Spinal cord (tissue), 10 donors: ENCODE results near the gene CTDSPL. TPM values are rescaled to one million over a fixed set of nuclear protein-coding genes. Genes with fewer than 3 reads are reported as not detected.

ENCODE experiments used
- DNase-seq, 6 donors: peaks; one replicate each; pipeline versions ENCODE4 v3.0.0 to v3.0.0-alpha.2; 2013 to 2015; ENCODE audit warnings: low spot score in 6 of 6, low read depth in 4 of 6
- H3K27ac ChIP-seq: one replicate; pipeline ENCODE4 v1.5.1; 2013; ENCODE audit warnings: low read depth, low read length, control low read depth
- H3K27me3 ChIP-seq: one replicate; pipeline ENCODE4 v1.6.1; 2013; ENCODE audit warnings: low read length; ENCODE audit not compliant: control insufficient read depth, insufficient read depth
- H3K36me3 ChIP-seq: one replicate; pipeline ENCODE4 v1.6.1; 2013; ENCODE audit warnings: low read length; ENCODE audit not compliant: control insufficient read depth, insufficient read depth
- H3K4me1 ChIP-seq: one replicate; pipeline ENCODE4 v1.6.1; 2013; ENCODE audit warnings: low read length; ENCODE audit not compliant: control insufficient read depth, insufficient read depth
- H3K4me3 ChIP-seq: one replicate; pipeline ENCODE4 v1.5.1; 2013; ENCODE audit warnings: low read depth, low read length, control low read depth
- H3K9me3 ChIP-seq: one replicate; pipeline ENCODE4 v1.6.1; 2013; ENCODE audit warnings: low read length; ENCODE audit not compliant: control insufficient read depth, insufficient read depth
- WGBS: methylation state at CpG from one replicate; pipeline ENCODE4 v1.1.5; 2013; ENCODE audit warnings: missing lambda C conversion rate; ENCODE audit not compliant: insufficient coverage; 5-methylcytosine and 5-hydroxymethylcytosine counted together
- polyA plus RNA-seq, 2 donors: library from polyadenylated mRNA; unstranded; fragments of 120-200 nt; gene quantifications; one replicate each; pipeline ENCODE4 v1.2.1, GENCODE V29; 2013; ENCODE audit not compliant: insufficient read length in 2 of 2
- total RNA-seq, 2 donors: library from RNA; depleted of rRNA in 1 of 2; stranded (reverse); fragments of 120-200 nt in 1 of 2; fragments of >200 nt in 1 of 2; gene quantifications; one replicate each; pipeline versions ENCODE4 v1.2.3 to v1.2.4, GENCODE V29; 2013 to 2014
- donor health status: healthy.

Gene CTDSPL
- total and polyA plus RNA-seq, 4 donors = 19.7 to 45.5 (median 30.6) TPM

DNA sequence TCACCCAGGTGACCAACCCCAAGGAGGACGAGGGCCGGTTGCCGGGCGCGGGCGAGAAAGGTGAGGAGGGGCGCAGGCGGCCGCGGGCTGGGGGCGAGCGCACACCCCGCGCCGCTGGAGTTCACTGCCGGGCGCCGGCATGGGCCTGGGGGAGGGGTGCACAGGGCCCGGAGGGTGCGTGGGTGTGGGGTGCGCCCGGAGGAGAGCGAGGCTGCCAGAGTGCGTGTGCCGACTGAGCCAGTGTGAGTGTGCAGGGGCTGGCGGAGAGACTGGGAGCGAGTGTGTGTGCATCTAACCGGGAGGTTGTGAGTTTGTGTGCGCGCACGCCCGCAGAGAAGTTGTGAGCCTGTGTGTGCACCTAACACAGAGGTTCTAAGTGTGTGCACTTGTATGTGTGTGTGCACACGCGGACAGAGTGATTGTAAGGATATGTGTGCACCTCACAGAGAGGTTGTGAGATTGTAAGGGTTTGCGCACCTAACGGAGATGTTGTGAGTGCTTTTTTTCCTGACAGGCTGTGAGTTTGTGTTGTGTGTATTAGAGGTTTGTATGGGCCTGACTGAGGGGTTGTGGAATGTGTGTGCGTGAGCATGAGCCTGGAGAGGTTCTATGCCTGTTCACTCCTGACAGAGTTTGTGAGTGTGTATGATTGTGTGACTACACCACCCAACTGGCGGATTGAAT, 681 bp downstream of the CTDSPL start:
- DNase-seq = peak in 4 of 6 donors; percentile 26 to 79 (median 62)
- peak overlapping the region; percentile 88 for H3K27ac ChIP-seq
- H3K36me3 ChIP-seq = peaks cover 3% of the 10 kb centered on the region
- WGBS = 5% methylated on average over 38 of the region's 38 CpGs
- H3K4me3 ChIP-seq = peak overlapping the region; percentile 66
- H3K9me3 ChIP-seq = peaks cover 1% of the 10 kb centered on the region
- no peaks in the 10 kb centered on the region for H3K27me3 ChIP-seq
- peaks cover 31% of the 10 kb centered on the region for H3K4me1 ChIP-seq

DNA sequence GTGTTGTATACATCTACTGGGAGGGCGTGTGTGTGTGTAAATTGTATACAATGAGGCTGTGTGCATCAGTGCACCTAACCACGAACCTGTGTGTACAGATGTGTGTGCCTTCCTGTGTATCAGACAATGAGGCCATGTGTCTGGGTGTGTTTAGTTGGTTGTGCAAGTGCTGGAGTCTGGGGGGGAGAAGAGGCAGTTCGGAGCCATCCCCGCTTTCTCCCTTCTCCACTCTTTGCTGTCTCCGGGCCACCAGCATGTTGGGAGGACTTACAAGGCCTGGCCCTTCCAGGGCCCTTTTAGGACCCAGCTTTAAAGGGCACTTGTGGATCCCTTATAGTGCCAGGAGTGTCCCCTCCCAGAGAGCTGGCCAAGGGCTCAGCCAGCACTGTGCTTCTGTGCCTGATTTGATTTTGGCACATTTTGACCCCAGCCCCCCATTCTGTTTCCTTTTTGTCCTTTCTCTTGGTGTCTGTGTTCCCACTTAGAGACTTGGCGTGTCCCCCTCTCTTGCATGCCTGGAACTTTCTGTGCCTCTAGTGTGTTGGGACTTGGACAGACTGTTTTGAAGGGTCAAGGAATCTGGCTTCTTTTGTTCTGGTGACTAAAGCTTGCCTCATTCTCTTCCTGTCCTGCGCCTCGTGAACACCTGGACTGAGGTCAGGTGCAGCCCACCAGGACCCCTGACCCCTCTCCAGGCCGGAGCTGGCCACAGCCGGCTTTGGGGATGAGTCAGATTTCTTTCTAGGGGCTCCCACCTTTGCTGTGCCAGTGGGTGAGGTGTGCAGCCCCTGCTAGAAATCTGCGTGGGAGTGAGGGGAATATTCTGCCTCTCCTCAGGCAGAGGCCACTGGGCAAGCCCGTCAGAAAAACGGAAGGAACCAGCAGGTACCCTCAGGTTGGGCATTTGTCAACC, 1.5 kb downstream of the CTDSPL start:
- peaks cover 1% of the 10 kb centered on the region for H3K9me3 ChIP-seq
- H3K4me1 ChIP-seq = peaks cover 31% of the 10 kb centered on the region
- peak overlapping the region; percentile 88 for H3K27ac ChIP-seq
- peaks cover 3% of the 10 kb centered on the region for H3K36me3 ChIP-seq
- 30% methylated on average over 10 of the region's 13 CpGs for WGBS
- no peaks in the 10 kb centered on the region for H3K27me3 ChIP-seq
- H3K4me3 ChIP-seq = peak overlapping the region; percentile 66
- peak in 2 of 6 donors; percentile 39 to 49 for DNase-seq

DNA sequence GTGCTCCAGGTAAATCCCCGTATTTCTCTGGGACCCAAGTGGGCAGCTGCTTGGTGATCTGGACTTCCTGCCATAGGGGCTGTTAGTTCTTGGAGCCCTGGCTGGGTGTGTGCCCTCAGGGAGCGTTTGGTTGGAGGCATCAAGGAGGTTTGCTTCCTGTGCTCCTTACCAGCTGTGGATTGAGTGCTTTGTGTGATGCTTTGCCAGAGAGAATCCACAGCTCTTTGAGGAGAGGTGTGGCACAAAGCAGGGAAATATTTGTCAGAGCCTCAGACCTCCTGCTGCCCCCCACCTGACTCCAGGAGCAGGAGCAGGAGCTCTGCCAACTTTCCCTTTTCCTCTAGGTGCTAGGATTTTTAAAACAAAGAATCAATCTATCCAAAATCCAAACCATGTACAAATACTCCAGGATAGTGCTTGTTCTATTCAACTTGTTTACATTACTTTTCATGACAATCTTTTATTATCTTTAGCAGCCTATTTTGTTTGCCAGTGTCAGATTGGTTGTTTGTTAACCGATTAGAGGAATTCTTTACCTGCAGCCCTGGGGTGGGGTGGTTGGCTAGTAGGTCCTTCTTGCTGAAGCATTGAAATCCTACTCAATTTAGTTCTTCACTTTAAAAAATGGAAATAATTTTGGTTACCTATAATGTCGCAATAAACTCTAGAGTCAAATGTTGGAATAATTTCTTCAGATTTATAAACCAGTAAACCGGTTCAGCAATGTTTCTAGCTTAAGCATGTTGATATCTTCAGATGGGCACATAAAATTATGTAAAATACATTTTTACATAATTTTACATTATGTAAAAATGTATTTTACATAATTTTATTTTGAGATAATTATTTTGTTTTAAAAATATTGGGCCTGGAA, 2.5 kb downstream of the CTDSPL start:
- peak overlapping the region; percentile 66 for H3K4me3 ChIP-seq
- WGBS = 43% methylated on average over 1 of the region's 5 CpGs
- H3K9me3 ChIP-seq = peaks cover 1% of the 10 kb centered on the region
- no peaks in the 10 kb centered on the region for H3K27me3 ChIP-seq
- peaks cover 31% of the 10 kb centered on the region for H3K4me1 ChIP-seq
- H3K36me3 ChIP-seq = peaks cover 3% of the 10 kb centered on the region
- peak overlapping the region; percentile 88 for H3K27ac ChIP-seq
- DNase-seq = no peak

DNA sequence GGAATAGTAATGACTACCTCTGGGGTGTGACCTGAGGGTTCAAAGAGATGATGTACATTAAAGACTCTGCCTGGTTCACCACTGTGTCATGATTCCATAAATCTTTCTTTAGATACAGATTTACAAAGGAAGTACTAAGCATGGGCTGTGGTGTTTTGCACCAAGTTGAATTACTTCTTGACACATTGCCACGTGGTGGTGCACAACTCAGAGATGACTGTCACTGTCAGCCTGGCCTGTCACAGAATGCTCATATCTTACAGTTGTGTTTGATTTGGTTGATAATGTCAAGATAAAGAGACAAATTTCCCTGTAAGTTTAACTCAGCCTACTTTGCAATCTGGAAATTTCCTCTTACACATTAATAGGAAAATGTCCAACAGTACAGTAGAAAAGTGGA, 3.2 kb downstream of the CTDSPL start:
- Histone ChIP-seq H3K4me1 (peaks cover 27% of the 10 kb centered on the region), H3K27me3 (no peaks in the 10 kb centered on the region), H3K36me3 (peaks cover 1% of the 10 kb centered on the region), H3K27ac (no peak overlapping the region), H3K4me3 (no peak overlapping the region), H3K9me3 (peaks cover 4% of the 10 kb centered on the region)
- no CpG with 5 or more reads among the region's 1 CpG for WGBS
- peak in 1 of 6 donors; percentile 51 for DNase-seq

DNA sequence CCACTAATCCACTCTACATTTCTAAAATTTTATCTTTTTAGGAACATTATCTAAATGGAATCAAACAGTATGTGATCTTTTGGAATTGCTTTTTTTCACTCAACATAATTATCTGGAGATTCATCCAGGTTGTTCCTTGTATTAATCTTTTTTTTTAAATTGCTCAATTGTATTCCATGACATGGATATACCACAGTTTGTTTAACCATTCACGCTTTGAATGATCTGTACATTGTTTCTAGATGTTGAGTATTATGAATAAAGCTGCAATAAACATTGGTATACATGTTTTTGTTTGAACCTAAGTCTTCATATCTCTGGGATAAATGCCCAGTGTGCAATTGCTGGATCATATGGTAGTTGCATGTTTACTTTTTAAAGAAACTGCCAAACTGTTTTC, 5.5 kb downstream of the CTDSPL start:
- H3K27me3 ChIP-seq = no peaks in the 10 kb centered on the region
- H3K9me3 ChIP-seq = peaks cover 4% of the 10 kb centered on the region
- H3K4me1 ChIP-seq = peaks cover 14% of the 10 kb centered on the region
- WGBS = no CpG with 5 or more reads among the region's 1 CpG
- no peak overlapping the region for H3K27ac ChIP-seq
- DNase-seq = no peak
- H3K36me3 ChIP-seq = no peaks in the 10 kb centered on the region
- H3K4me3 ChIP-seq = no peak overlapping the region

DNA sequence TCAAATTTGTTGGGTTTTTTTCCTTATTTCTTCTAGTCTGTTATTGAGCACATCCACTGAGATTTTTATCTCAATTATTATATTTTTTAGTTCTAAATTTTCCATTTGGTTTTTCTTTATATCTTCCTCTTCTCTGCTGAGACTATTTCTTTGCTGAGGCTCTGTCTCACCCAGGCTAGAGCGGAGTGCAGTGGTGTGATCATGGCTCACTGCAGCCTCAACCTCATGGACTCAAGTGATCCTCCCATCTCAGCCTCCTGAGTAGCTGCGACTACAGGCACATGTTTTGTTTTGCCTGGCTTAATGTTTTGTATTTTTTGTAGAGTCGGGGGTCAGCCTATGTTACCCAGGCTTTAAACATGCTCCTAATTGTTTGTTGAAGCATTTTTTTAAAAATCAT, 10.2 kb downstream of the CTDSPL start:
- no peak overlapping the region for H3K4me3 ChIP-seq
- 100% methylated on average over 1 of the region's 3 CpGs for WGBS

DNA sequence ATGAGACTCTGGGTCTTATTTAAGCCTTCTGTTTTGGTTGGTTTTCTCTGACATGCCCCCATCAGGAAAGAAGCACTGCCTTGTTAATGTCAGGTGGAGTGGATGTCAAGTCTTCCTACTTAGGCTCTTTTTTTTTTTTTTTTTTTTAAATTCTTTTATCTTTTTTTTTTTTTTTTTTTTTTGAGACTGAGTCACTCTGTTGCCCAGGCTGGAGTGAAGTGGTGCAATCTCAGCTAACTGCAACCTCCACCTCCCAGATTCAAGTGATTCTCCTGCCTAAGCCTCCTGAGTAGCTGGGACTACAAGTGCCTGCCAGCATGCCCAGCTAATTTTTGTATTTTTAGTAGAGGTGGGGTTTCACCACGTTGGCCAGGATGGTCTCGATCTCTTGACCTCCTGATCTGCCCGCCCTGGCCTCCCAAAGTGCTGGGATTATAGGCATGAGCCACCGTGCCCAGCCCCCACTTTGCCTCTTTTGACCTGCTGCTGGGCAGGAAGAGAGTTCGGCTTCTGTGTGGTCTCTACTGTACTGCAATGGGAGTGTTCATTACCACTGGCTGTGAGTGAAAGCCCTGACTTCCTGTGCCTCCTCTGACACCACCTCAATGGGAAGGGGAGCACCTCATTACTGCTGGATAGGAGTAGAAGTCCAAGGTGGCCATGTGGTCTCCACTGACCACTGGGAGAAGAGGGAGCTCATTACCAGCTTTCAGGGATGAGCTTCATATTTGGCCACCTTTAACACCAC, 10.9 kb downstream of the CTDSPL start:
- no peak overlapping the region for H3K27ac ChIP-seq
- no peaks in the 10 kb centered on the region for H3K27me3 ChIP-seq
- H3K36me3 ChIP-seq = no peaks in the 10 kb centered on the region
- no peak for DNase-seq
- H3K4me1 ChIP-seq = no peaks in the 10 kb centered on the region
- peaks cover 3% of the 10 kb centered on the region for H3K9me3 ChIP-seq
- WGBS = 98% methylated on average over 5 of the region's 5 CpGs
- H3K4me3 ChIP-seq = no peak overlapping the region

More for the DNA sequence above, 10.2 kb downstream of the CTDSPL start:
- no peaks in the 10 kb centered on the region for H3K27me3 ChIP-seq
- peaks cover 4% of the 10 kb centered on the region for H3K9me3 ChIP-seq
- no peaks in the 10 kb centered on the region for H3K36me3 ChIP-seq
- H3K4me1 ChIP-seq = no peaks in the 10 kb centered on the region
- DNase-seq = no peak
- no peak overlapping the region for H3K27ac ChIP-seq

DNA sequence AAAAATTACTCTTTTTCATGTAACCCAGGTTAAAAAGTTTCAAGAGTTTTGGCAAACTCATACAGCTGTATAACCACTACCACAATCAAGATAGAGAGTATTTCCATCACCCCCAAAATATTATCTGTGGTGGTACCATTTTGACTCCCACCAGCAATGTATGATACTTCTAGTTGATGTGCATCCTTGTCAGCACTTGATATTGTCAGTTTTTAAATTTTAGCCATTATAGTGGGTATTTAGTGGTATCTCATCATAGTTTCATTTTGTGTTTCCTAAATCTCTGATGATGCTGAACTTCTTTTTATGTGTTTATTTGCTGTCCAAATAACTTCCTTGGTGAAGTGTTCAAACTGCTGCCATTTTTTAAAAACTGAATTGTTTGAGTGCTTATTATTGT, 14.6 kb downstream of the CTDSPL start:
- Histone ChIP-seq H3K36me3 (no peaks in the 10 kb centered on the region), H3K27ac (no peak overlapping the region), H3K27me3 (no peaks in the 10 kb centered on the region), H3K9me3 (no peaks in the 10 kb centered on the region), H3K4me3 (no peak overlapping the region), H3K4me1 (no peaks in the 10 kb centered on the region)
- DNase-seq = no peak

DNA sequence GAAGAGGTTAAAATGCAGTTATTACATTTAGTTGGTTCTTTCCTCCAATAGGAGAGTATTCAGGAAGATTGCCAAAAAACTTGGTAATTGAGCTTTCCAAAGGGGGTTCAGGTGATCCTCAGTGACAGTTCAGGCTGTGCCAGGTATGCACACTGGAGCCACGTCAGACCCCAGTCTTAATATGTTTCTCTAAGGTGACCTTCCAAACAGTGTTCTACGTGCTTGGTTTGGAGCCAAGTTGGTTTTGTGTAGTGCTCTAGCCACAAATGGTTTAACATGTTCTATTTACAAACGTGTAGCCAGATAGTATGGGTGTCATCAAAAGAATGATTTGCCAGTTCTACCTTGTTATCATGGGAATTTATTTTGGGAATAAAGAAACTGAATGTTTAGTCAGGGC, 21.0 kb downstream of the CTDSPL start:
- WGBS = 82% methylated on average over 3 of the region's 3 CpGs
- Histone ChIP-seq H3K9me3 (no peaks in the 10 kb centered on the region), H3K27me3 (no peaks in the 10 kb centered on the region), H3K4me3 (no peak overlapping the region), H3K27ac (no peak overlapping the region), H3K4me1 (peaks cover 2% of the 10 kb centered on the region), H3K36me3 (no peaks in the 10 kb centered on the region)
- no peak for DNase-seq
